Measurements from ENCODE around the gene SPSB2.

The SPSB2 gene

DNA sequence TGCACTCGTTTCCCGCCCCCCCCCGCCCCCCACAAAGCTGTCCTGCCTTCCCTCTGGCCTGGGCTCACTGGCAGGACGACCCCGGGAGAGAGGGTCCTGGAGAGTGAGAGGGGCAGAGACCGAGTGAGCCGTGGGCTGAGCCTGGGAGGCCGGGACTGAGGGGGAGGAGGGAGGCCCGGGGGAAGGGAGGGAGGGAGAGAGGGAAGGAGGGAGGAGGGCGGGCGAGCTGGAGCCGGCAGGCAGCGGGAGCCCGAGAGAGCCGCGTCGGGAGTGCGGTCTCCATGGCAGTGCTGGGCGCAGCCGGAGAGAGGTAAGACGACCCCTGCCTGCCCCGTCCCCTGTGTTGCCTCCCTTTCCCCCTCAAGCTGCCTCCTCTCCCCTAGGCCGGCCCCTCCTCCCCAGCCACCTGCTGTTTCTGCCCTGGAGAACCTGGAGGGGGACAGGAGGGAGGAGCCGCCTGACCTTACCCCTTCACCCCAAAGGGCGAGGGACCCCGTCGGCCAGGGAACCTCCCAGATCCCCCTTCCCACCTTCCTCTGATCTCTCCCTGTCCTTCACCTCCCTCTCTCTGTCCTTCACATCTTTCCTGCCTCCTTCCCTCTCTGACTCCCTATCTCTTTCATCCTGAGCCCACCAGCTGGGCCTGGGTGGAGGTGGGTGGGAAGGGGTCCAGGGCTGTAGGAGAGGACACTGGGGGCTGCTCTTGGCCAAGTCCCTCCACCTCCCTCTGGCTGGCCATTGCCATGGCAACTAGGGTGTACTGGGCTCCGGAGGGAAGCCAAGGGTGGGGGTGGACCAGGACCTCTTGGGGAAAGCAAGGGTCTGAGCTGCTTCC, 51.3 kb downstream of the SPSB2 start, which contains the start of gene GPR162:
TSS of gene GPR162 (plus strand) at position 231 of the 835 bp plus-strand sequence. CDS start 2,078 bp downstream, outside the sequence.
- no peak for DNase-seq (ENCODE audit: low spot score)
- TF ChIP-seq, protein P1, sequence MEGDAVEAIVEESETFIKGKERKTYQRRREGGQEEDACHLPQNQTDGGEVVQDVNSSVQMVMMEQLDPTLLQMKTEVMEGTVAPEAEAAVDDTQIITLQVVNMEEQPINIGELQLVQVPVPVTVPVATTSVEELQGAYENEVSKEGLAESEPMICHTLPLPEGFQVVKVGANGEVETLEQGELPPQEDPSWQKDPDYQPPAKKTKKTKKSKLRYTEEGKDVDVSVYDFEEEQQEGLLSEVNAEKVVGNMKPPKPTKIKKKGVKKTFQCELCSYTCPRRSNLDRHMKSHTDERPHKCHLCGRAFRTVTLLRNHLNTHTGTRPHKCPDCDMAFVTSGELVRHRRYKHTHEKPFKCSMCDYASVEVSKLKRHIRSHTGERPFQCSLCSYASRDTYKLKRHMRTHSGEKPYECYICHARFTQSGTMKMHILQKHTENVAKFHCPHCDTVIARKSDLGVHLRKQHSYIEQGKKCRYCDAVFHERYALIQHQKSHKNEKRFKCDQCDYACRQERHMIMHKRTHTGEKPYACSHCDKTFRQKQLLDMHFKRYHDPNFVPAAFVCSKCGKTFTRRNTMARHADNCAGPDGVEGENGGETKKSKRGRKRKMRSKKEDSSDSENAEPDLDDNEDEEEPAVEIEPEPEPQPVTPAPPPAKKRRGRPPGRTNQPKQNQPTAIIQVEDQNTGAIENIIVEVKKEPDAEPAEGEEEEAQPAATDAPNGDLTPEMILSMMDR (IDR thresholded peaks at IDR 0.05; ENCODE audit: extremely low read depth, missing control alignments), result no peak
